A549 (cell line): Measurements from ENCODE around the gene COMMD6. TPM values are rescaled to one million over a fixed set of nuclear protein-coding genes. Genes with fewer than 3 reads are reported as not detected.

ENCODE experiments used
- ATAC-seq, 2 experiments: fragments of 200-7000 bp in 1 of 2; fragments of >200 bp in 1 of 2; cut with Nextera tagmentation in 1 of 2; cut with Tn5 transposase in 1 of 2; 3 replicates each; pipeline versions ENCODE4 v1.8.0 to v1.9.1; 2018 to 2020; ENCODE audit warnings: mild to moderate bottlenecking in 1 of 2, moderate library complexity in 1 of 2
- CTCF ChIA-PET: fragments of 300-600 bp; sonication (Branson Sonifier 250); formaldehyde crosslinking; extraction: SDS; loops from one replicate; lab custom pipeline; 2021; ENCODE audit warnings: antibody characterized with exemption, inconsistent platforms; lab: Yijun Ruan, JAX
- POLR2A ChIA-PET: fragments of 350-600 bp; formaldehyde crosslinking; extraction: SDS; loops from one replicate; lab custom pipeline; 2021; ENCODE audit warnings: antibody characterized with exemption, inconsistent platforms; lab: Yijun Ruan, JAX
- DNase-seq, 2 experiments: peaks; one replicate each; pipeline versions ENCODE4 v3.0.0 to v3.0.0-alpha.2; 2011 to 2016; ENCODE audit warnings: low read depth in 1 of 2, low spot score in 1 of 2
- FAIRE-seq: peaks from 2 replicates; lab custom pipeline; 2011; peaks lifted over from hg19 to GRCh38; lab: Jason Lieb, UNC
- H3K27ac ChIP-seq, 2 experiments: fragments of >200 bp; sonication (Bioruptor Twin); formaldehyde crosslinking; 3 replicates each; pipeline ENCODE4 v1.5.1; 2016 to 2017
- H3K4me1 ChIP-seq: fragments of >200 bp; sonication (Bioruptor Twin); formaldehyde crosslinking; 3 replicates; pipeline ENCODE4 v1.6.1; 2016
- H3K4me2 ChIP-seq: fragments of >200 bp; sonication (Bioruptor Twin); formaldehyde crosslinking; 3 replicates; pipeline ENCODE4 v1.6.1; 2016
- H3K4me3 ChIP-seq: fragments of >200 bp; sonication (Bioruptor Twin); formaldehyde crosslinking; 3 replicates; pipeline ENCODE4 v1.5.1; 2016
- H3K9me3 ChIP-seq: fragments of >200 bp; sonication (Bioruptor Twin); formaldehyde crosslinking; 3 replicates; pipeline ENCODE4 v1.6.1; 2016
- BHLHE40 ChIP-seq: IDR thresholded peaks from 2 replicates; pipeline ENCODE4 v1.6.1; 2012; ENCODE audit warnings: low read depth, low read length, inconsistent platforms
- CBX8 ChIP-seq: fragments of 200-600 bp; sonication (generic); IDR thresholded peaks from 2 replicates; pipeline ENCODE4 v1.6.1; 2016
- CEBPB ChIP-seq, 2 experiments: fragments of >200 bp in 1 of 2; sonication (Bioruptor Twin) in 1 of 2; formaldehyde crosslinking in 1 of 2; IDR thresholded peaks; 2 replicates each; pipeline ENCODE4 v1.6.1; 2012 to 2016
- EP300 ChIP-seq, 2 experiments: fragments of >200 bp; sonication (Bioruptor Twin); formaldehyde crosslinking; IDR thresholded peaks; 2 replicates in 1 of 2; 3 replicates in 1 of 2; pipeline ENCODE4 v1.6.1; 2016 to 2017
- FOXS1 ChIP-seq: fragments of 250-450 bp; sonication (Bioruptor Pico); IDR thresholded peaks from 2 replicates; pipeline ENCODE4 v1.5.0; 2020; ENCODE audit warnings: mild to moderate bottlenecking, moderate library complexity
- GATA3 ChIP-seq: IDR thresholded peaks from 2 replicates; pipeline ENCODE4 v1.6.1; 2012; ENCODE audit warnings: borderline replicate concordance
- HDAC2 ChIP-seq: fragments of 200-600 bp; sonication (generic); IDR thresholded peaks from 2 replicates; pipeline ENCODE4 v1.6.1; 2016
- HOXA7 ChIP-seq: fragments of 250-450 bp; sonication (Bioruptor Pico); IDR thresholded peaks from 2 replicates; pipeline ENCODE4 v1.5.0; 2020; ENCODE audit warnings: mild to moderate bottlenecking, moderate library complexity
- HOXB5 ChIP-seq: fragments of 250-450 bp; sonication (Bioruptor Pico); IDR thresholded peaks from 2 replicates; pipeline ENCODE4 v1.5.0; 2020; ENCODE audit warnings: mild to moderate bottlenecking, moderate library complexity
- JUN ChIP-seq, 2 experiments: fragments of >200 bp; sonication (Bioruptor Twin); formaldehyde crosslinking; IDR thresholded peaks; 2 replicates in 1 of 2; 3 replicates in 1 of 2; pipeline ENCODE4 v1.6.1; 2016 to 2017
- MAX ChIP-seq: IDR thresholded peaks from 2 replicates; pipeline ENCODE4 v1.6.1; 2012
- MAZ ChIP-seq: fragments of 150-350 bp; IDR thresholded peaks from 2 replicates; pipeline ENCODE4 v1.6.1; 2014; ENCODE audit warnings: antibody characterized with exemption, low read depth, low read length, borderline replicate concordance
- NPAS2 ChIP-seq: fragments of 250-450 bp; sonication (Bioruptor Pico); IDR thresholded peaks from 2 replicates; pipeline ENCODE4 v1.8.0; 2022; ENCODE audit warnings: mild to moderate bottlenecking, moderate library complexity, borderline replicate concordance
- NR3C1 ChIP-seq: fragments of >200 bp; sonication (Bioruptor Twin); formaldehyde crosslinking; IDR thresholded peaks from 3 replicates; pipeline ENCODE4 v1.6.1; 2017
- RFX5 ChIP-seq: fragments of 450-650 bp; IDR thresholded peaks from 2 replicates; pipeline ENCODE4 v1.7.1; 2014; ENCODE audit warnings: antibody characterized with exemption, mild to moderate bottlenecking, moderate library complexity
- RNF2 ChIP-seq: fragments of 200-600 bp; sonication (generic); IDR thresholded peaks from 2 replicates; pipeline ENCODE4 v1.6.1; 2016; ENCODE audit warnings: low read depth, mild to moderate bottlenecking, antibody characterized with exemption, moderate library complexity, borderline replicate concordance
- SMC3 ChIP-seq: fragments of >200 bp; sonication (Bioruptor Twin); formaldehyde crosslinking; IDR thresholded peaks from 3 replicates; pipeline ENCODE4 v1.6.1; 2018; ENCODE audit warnings: inconsistent platforms
- ZC3H11A ChIP-seq: fragments of 450-650 bp; IDR thresholded peaks from 2 replicates; pipeline ENCODE4 v1.6.1; 2014; ENCODE audit warnings: antibody characterized with exemption, mild to moderate bottlenecking
- ZFP36 ChIP-seq: fragments of 450-650 bp; IDR thresholded peaks from 2 replicates; pipeline ENCODE4 v1.6.1; 2014; ENCODE audit warnings: borderline replicate concordance; ENCODE audit not compliant: partially characterized antibody
- WGBS: methylation state at CpG from one replicate; pipeline ENCODE4 v1.1.6; 2017; ENCODE audit errors: missing lambda C conversion rate; 5-methylcytosine and 5-hydroxymethylcytosine counted together
- polyA plus RNA-seq, 4 experiments: library from polyadenylated mRNA; depleted of rRNA in 3 of 4; stranded (reverse); fragments of >200 nt; fragmentation: RNase III in 1 of 4; extraction: RNeasy Plus Mini Kit Qiagen cat#74134 plus additional on column Dnase treatment in 1 of 4; gene quantifications; 2 replicates in 3 of 4; 3 replicates in 1 of 4; pipeline ENCODE4 v1.2.3, GENCODE V29; 2011 to 2017
- TF ChIP-seq, protein P1 (sequence below): fragments of >200 bp; sonication (Bioruptor Twin); formaldehyde crosslinking; IDR thresholded peaks from 3 replicates; pipeline ENCODE4 v1.5.1; 2016
- TF ChIP-seq, protein P2 (sequence below): fragments of 250-450 bp; sonication (Bioruptor Pico); IDR thresholded peaks from 2 replicates; pipeline ENCODE4 v1.5.0; 2021; ENCODE audit warnings: mild to moderate bottlenecking, moderate library complexity, borderline replicate concordance
- TF ChIP-seq, protein P3 (sequence below): fragments of >200 bp; sonication (Bioruptor Twin); formaldehyde crosslinking; IDR thresholded peaks from 3 replicates; pipeline ENCODE4 v1.6.1; 2016

Gene COMMD6
- polyA plus RNA-seq, 2 of the 4 experiments (the other 2 are of a cell fraction) = 225 to 227 TPM

- ChIA-PET CTCF (no interaction called here), POLR2A (no interaction called here)
- no peak for TF ChIP-seq MAX
- TF ChIP-seq HDAC2 = no peak
- TF ChIP-seq, protein P1, sequence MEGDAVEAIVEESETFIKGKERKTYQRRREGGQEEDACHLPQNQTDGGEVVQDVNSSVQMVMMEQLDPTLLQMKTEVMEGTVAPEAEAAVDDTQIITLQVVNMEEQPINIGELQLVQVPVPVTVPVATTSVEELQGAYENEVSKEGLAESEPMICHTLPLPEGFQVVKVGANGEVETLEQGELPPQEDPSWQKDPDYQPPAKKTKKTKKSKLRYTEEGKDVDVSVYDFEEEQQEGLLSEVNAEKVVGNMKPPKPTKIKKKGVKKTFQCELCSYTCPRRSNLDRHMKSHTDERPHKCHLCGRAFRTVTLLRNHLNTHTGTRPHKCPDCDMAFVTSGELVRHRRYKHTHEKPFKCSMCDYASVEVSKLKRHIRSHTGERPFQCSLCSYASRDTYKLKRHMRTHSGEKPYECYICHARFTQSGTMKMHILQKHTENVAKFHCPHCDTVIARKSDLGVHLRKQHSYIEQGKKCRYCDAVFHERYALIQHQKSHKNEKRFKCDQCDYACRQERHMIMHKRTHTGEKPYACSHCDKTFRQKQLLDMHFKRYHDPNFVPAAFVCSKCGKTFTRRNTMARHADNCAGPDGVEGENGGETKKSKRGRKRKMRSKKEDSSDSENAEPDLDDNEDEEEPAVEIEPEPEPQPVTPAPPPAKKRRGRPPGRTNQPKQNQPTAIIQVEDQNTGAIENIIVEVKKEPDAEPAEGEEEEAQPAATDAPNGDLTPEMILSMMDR = no peak
- TF ChIP-seq SMC3 = no peak
- no peak for TF ChIP-seq RNF2
- Histone ChIP-seq H3K4me1 (0 out of 3 replicates have a peak, but pooled peaks cover 5% of the 10 kb centered on the region), H3K27ac (no peak overlapping the region), H3K9me3 (peaks cover 2% of the 10 kb centered on the region; the same call in 1 of the 3 replicates), H3K4me2 (no peak overlapping the region), H3K4me3 (no peak overlapping the region)
- no peak for DNase-seq
- no peak for ATAC-seq
- 100% methylated on average over 1 of the region's 1 CpG for WGBS
- no peak for FAIRE-seq
These were observed 4.3 kb upstream of the COMMD6 start for GRCh38 chr13:75541961-75542360.

- no peak for DNase-seq
- H3K4me2 ChIP-seq = no peak overlapping the region
- H3K9me3 ChIP-seq = peaks cover 2% of the 10 kb centered on the region; the same call in 1 of the 3 replicates
- ChIA-PET POLR2A (no interaction called here), CTCF (interaction anchor here (1.1 to 2.2 kb wide), 2 partner anchors 59 to 169 kb away, joined by 3 to 8 read pairs; partner anchors contain the start of gene TBC1D4)
- no peak overlapping the region for H3K4me3 ChIP-seq
- WGBS = 75% methylated on average over 4 of the region's 4 CpGs
- peaks cover 11% of the 10 kb centered on the region for H3K4me1 ChIP-seq
- FAIRE-seq = no peak
- no peak overlapping the region for H3K27ac ChIP-seq
- TF ChIP-seq SMC3 = no peak
- TF ChIP-seq JUN (IDR thresholded peaks at IDR 0.05) = no peak
- TF ChIP-seq MAZ = no peak
- TF ChIP-seq ZC3H11A = no peak
- TF ChIP-seq, protein P1 = no peak
- TF ChIP-seq, protein P2, sequence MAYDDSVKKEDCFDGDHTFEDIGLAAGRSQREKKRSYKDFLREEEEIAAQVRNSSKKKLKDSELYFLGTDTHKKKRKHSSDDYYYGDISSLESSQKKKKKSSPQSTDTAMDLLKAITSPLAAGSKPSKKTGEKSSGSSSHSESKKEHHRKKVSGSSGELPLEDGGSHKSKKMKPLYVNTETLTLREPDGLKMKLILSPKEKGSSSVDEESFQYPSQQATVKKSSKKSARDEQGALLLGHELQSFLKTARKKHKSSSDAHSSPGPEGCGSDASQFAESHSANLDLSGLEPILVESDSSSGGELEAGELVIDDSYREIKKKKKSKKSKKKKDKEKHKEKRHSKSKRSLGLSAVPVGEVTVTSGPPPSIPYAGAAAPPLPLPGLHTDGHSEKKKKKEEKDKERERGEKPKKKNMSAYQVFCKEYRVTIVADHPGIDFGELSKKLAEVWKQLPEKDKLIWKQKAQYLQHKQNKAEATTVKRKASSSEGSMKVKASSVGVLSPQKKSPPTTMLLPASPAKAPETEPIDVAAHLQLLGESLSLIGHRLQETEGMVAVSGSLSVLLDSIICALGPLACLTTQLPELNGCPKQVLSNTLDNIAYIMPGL (CRISPR knock-in tag) = no peak
- no peak for TF ChIP-seq GATA3
- TF ChIP-seq FOXS1 = no peak
- TF ChIP-seq CEBPB (IDR thresholded peaks at IDR 0.05) = no peak
- no peak for TF ChIP-seq CBX8
- TF ChIP-seq ZFP36 = no peak
- TF ChIP-seq EP300 (IDR thresholded peaks at IDR 0.05) = no peak
- no peak for TF ChIP-seq NPAS2 (CRISPR knock-in tag)
- no peak for TF ChIP-seq HOXA7 (CRISPR knock-in tag)
- no peak for ATAC-seq
These were observed 3.6 kb upstream of the COMMD6 start for GRCh38 chr13:75541287-75541686.

- ATAC-seq (no peak), FAIRE-seq (no peak), DNase-seq (no peak)
- peaks cover 2% of the 10 kb centered on the region; the same call in 1 of the 3 replicates for H3K9me3 ChIP-seq
- 86% methylated on average over 1 of the region's 1 CpG for WGBS
- CTCF ChIA-PET = no interaction called here
- H3K27ac ChIP-seq = no peak overlapping the region
- peaks cover 19% of the 10 kb centered on the region for H3K4me1 ChIP-seq
- POLR2A ChIA-PET = no interaction called here
- H3K4me2 ChIP-seq = no peak overlapping the region
- H3K4me3 ChIP-seq = no peak overlapping the region
- TF ChIP-seq, protein P2 (CRISPR knock-in tag) = no peak
- TF ChIP-seq, protein P1 = no peak
- TF ChIP-seq ZFP36 (no peak), RFX5 (no peak), BHLHE40 (no peak), NR3C1 (no peak), HOXB5 (no peak)
- TF ChIP-seq, protein P3, sequence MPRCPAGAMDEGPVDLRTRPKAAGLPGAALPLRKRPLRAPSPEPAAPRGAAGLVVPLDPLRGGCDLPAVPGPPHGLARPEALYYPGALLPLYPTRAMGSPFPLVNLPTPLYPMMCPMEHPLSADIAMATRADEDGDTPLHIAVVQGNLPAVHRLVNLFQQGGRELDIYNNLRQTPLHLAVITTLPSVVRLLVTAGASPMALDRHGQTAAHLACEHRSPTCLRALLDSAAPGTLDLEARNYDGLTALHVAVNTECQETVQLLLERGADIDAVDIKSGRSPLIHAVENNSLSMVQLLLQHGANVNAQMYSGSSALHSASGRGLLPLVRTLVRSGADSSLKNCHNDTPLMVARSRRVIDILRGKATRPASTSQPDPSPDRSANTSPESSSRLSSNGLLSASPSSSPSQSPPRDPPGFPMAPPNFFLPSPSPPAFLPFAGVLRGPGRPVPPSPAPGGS = no peak
These were observed 3.8 kb downstream of the COMMD6 start for GRCh38 chr13:75533861-75534260.
